ENCODE results near the gene LRP1B. TPM values are rescaled to one million over a fixed set of nuclear protein-coding genes. Genes with fewer than 3 reads are reported as not detected.

LRP1B gene
- total RNA-seq, 2 donors from 2014 or later: 0.79 to 1.8 TPM

GRCh38 chr2:140205093-140205492 lies 1925.7 kb downstream of the LRP1B start:
- no peaks in the 10 kb centered on the region for H3K36me3 Mint-ChIP-seq (ENCODE audit: low read depth)
- H3K27me3 ChIP-seq (ENCODE audit: control insufficient read depth, insufficient read depth, low read length, poor library complexity, severe bottlenecking): no peaks in the 10 kb centered on the region

GRCh38 chr2:140203347-140203746 lies 1927.5 kb downstream of the LRP1B start:
- WGBS, 2 experiments (ENCODE audit: insufficient coverage in 1 of 2, insufficient read length in 1 of 2): 96 to 97% methylated on average over 5 to 6 of the region's 6 CpGs
- H3K9me3 ChIP-seq (ENCODE audit: control insufficient read depth, low read length): no peaks in the 10 kb centered on the region
- no peaks in the 10 kb centered on the region for H3K36me3 ChIP-seq (ENCODE audit: control insufficient read depth, insufficient read depth, low read length)
- no peaks in the 10 kb centered on the region for H3K27me3 ChIP-seq (ENCODE audit: control insufficient read depth, insufficient read depth, low read length, poor library complexity, severe bottlenecking)
- H3K4me1 ChIP-seq (ENCODE audit: control insufficient read depth, insufficient read depth, low read length): no peaks in the 10 kb centered on the region
- no peaks in the 10 kb centered on the region for H3K36me3 Mint-ChIP-seq (ENCODE audit: low read depth)
- no peak overlapping the region for H3K4me3 ChIP-seq (ENCODE audit: low read length)
- H3K27me3 Mint-ChIP-seq (ENCODE audit: insufficient read depth): peaks cover 9% of the 10 kb centered on the region
- no peak for DNase-seq
- no peak overlapping the region for H3K27ac ChIP-seq (ENCODE audit: low read depth, low read length)
- no peak overlapping the region for H3K9ac ChIP-seq (ENCODE audit: extremely low read depth, low read length, poor library complexity, severe bottlenecking)
- H3K4me3 Mint-ChIP-seq: no peak overlapping the region
- no peaks in the 10 kb centered on the region for H3K4me1 Mint-ChIP-seq
- no peak for TF ChIP-seq CTCF (conservative IDR thresholded peaks at IDR 0.05)
- H3K27ac Mint-ChIP-seq: no peak overlapping the region
- H3K9me3 Mint-ChIP-seq: no peaks in the 10 kb centered on the region

More at GRCh38 chr2:140205093-140205492, 1925.7 kb downstream of the LRP1B start:
- WGBS, 2 experiments (ENCODE audit: insufficient coverage in 1 of 2, insufficient read length in 1 of 2): 85 to 100% methylated on average over 1 to 2 of the region's 2 CpGs
- H3K36me3 ChIP-seq (ENCODE audit: control insufficient read depth, insufficient read depth, low read length): no peaks in the 10 kb centered on the region
- H3K27ac ChIP-seq (ENCODE audit: low read depth, low read length): no peak overlapping the region
- Mint-ChIP-seq H3K9me3 (no peaks in the 10 kb centered on the region), H3K27me3 (ENCODE audit: insufficient read depth) (peaks cover 9% of the 10 kb centered on the region), H3K4me1 (no peaks in the 10 kb centered on the region), H3K4me3 (no peak overlapping the region), H3K27ac (no peak overlapping the region)
- DNase-seq: no peak
- H3K4me1 ChIP-seq (ENCODE audit: control insufficient read depth, insufficient read depth, low read length): no peaks in the 10 kb centered on the region
- H3K9me3 ChIP-seq (ENCODE audit: control insufficient read depth, low read length): no peaks in the 10 kb centered on the region
- no peak for TF ChIP-seq CTCF (conservative IDR thresholded peaks at IDR 0.05)
- no peak overlapping the region for H3K9ac ChIP-seq (ENCODE audit: extremely low read depth, low read length, poor library complexity, severe bottlenecking)
- H3K4me3 ChIP-seq (ENCODE audit: low read length): no peak overlapping the region

GRCh38 chr2:140201572-140201971 lies 1929.2 kb downstream of the LRP1B start:
- Mint-ChIP-seq H3K36me3 (ENCODE audit: low read depth) (no peaks in the 10 kb centered on the region), H3K9me3 (no peaks in the 10 kb centered on the region), H3K4me3 (no peak overlapping the region), H3K27me3 (ENCODE audit: insufficient read depth) (peaks cover 4% of the 10 kb centered on the region), H3K4me1 (no peaks in the 10 kb centered on the region), H3K27ac (no peak overlapping the region)
- H3K27ac ChIP-seq (ENCODE audit: low read depth, low read length): no peak overlapping the region
- no peaks in the 10 kb centered on the region for H3K36me3 ChIP-seq (ENCODE audit: control insufficient read depth, insufficient read depth, low read length)
- no peak for TF ChIP-seq CTCF (conservative IDR thresholded peaks at IDR 0.05)
- no peak for DNase-seq
- H3K4me3 ChIP-seq (ENCODE audit: low read length): no peak overlapping the region
- WGBS, 2 experiments (ENCODE audit: insufficient coverage in 1 of 2, insufficient read length in 1 of 2): 94 to 100% methylated on average over 1 to 2 of the region's 2 CpGs
- no peaks in the 10 kb centered on the region for H3K9me3 ChIP-seq (ENCODE audit: control insufficient read depth, low read length)
- no peak overlapping the region for H3K9ac ChIP-seq (ENCODE audit: extremely low read depth, low read length, poor library complexity, severe bottlenecking)
- H3K27me3 ChIP-seq (ENCODE audit: control insufficient read depth, insufficient read depth, low read length, poor library complexity, severe bottlenecking): no peaks in the 10 kb centered on the region
- no peaks in the 10 kb centered on the region for H3K4me1 ChIP-seq (ENCODE audit: control insufficient read depth, insufficient read depth, low read length)
